HEK293 (cell line): ENCODE results near the gene LHX4.

ENCODE experiments used
- FEZF1 ChIP-seq: fragments of 450-650 bp; formaldehyde crosslinking; IDR thresholded peaks from 2 replicates; pipeline ENCODE4 v1.5.1; 2016; ENCODE audit warnings: missing biosample characterization, missing genetic modification characterization
- OVOL3 ChIP-seq: fragments of 450-650 bp; formaldehyde crosslinking; IDR thresholded peaks from 2 replicates; pipeline ENCODE4 v1.5.1; 2016; ENCODE audit warnings: missing biosample characterization, missing genetic modification characterization
- PRDM1 ChIP-seq: fragments of 450-650 bp; formaldehyde crosslinking; IDR thresholded peaks from 2 replicates; pipeline ENCODE4; 2016; ENCODE audit warnings: missing biosample characterization, missing genetic modification characterization
- ZBTB1 ChIP-seq: fragments of 450-650 bp; formaldehyde crosslinking; IDR thresholded peaks from 2 replicates; pipeline ENCODE4 v1.5.1; 2016; ENCODE audit warnings: missing biosample characterization, missing genetic modification characterization
- ZBTB20 ChIP-seq: fragments of 450-650 bp; formaldehyde crosslinking; IDR thresholded peaks from 2 replicates; pipeline ENCODE4 v1.5.1; 2016; ENCODE audit warnings: missing biosample characterization, missing genetic modification characterization
- ZBTB26 ChIP-seq: fragments of 450-650 bp; formaldehyde crosslinking; optimal IDR thresholded peaks from 2 replicates; pipeline ENCODE3; 2016; ENCODE audit warnings: missing biosample characterization, mild to moderate bottlenecking, missing genetic modification characterization
- ZBTB44 ChIP-seq: fragments of 450-650 bp; IDR thresholded peaks from 2 replicates; pipeline ENCODE4 v1.5.1; 2018; ENCODE audit warnings: missing biosample characterization, mild to moderate bottlenecking, missing genetic modification characterization
- ZNF121 ChIP-seq: fragments of 450-650 bp; formaldehyde crosslinking; IDR thresholded peaks from 2 replicates; pipeline ENCODE4 v1.5.1; 2016; ENCODE audit warnings: missing biosample characterization, missing genetic modification characterization
- ZNF138 ChIP-seq: fragments of 450-650 bp; formaldehyde crosslinking; IDR thresholded peaks from 2 replicates; pipeline ENCODE4 v1.5.1; 2016; ENCODE audit warnings: missing biosample characterization, missing genetic modification characterization, borderline replicate concordance
- ZNF184 ChIP-seq: fragments of 450-650 bp; IDR thresholded peaks from 2 replicates; pipeline ENCODE4 v1.5.1; 2018; ENCODE audit warnings: missing biosample characterization, mild to moderate bottlenecking, missing genetic modification characterization
- ZNF19 ChIP-seq: fragments of 450-650 bp; formaldehyde crosslinking; IDR thresholded peaks from 2 replicates; pipeline ENCODE4; 2016; ENCODE audit warnings: missing biosample characterization, missing genetic modification characterization, low read depth
- ZNF223 ChIP-seq: fragments of 450-650 bp; formaldehyde crosslinking; IDR thresholded peaks from 2 replicates; pipeline ENCODE4 v1.5.1; 2016; ENCODE audit warnings: missing biosample characterization, missing genetic modification characterization
- ZNF248 ChIP-seq: fragments of 450-650 bp; formaldehyde crosslinking; IDR thresholded peaks from 2 replicates; pipeline ENCODE4 v1.5.1; 2017; ENCODE audit warnings: missing biosample characterization, missing genetic modification characterization
- ZNF292 ChIP-seq: fragments of 450-650 bp; formaldehyde crosslinking; IDR thresholded peaks from 2 replicates; pipeline ENCODE4 v1.5.1; 2016; ENCODE audit warnings: low read depth, missing biosample characterization, missing genetic modification characterization, borderline replicate concordance
- ZNF302 ChIP-seq: fragments of 450-650 bp; formaldehyde crosslinking; IDR thresholded peaks from 2 replicates; pipeline ENCODE4 v1.5.1; 2016; ENCODE audit warnings: missing biosample characterization, missing genetic modification characterization, low read depth
- ZNF362 ChIP-seq: fragments of 450-650 bp; formaldehyde crosslinking; IDR thresholded peaks from 2 replicates; pipeline ENCODE4 v1.5.1; 2016; ENCODE audit warnings: missing biosample characterization, missing genetic modification characterization
- ZNF394 ChIP-seq: fragments of 450-650 bp; formaldehyde crosslinking; IDR thresholded peaks from 2 replicates; pipeline ENCODE4 v1.5.1; 2016; ENCODE audit warnings: missing biosample characterization, missing genetic modification characterization, mild to moderate bottlenecking, moderate library complexity, borderline replicate concordance
- ZNF404 ChIP-seq: fragments of 450-650 bp; formaldehyde crosslinking; IDR thresholded peaks from 2 replicates; pipeline ENCODE4 v1.5.1; 2017; ENCODE audit warnings: missing biosample characterization, missing genetic modification characterization
- ZNF423 ChIP-seq: fragments of 450-650 bp; formaldehyde crosslinking; IDR thresholded peaks from 2 replicates; pipeline ENCODE4 v1.5.1; 2016; ENCODE audit warnings: missing biosample characterization, missing genetic modification characterization
- ZNF501 ChIP-seq: fragments of 450-650 bp; formaldehyde crosslinking; IDR thresholded peaks from 2 replicates; pipeline ENCODE4 v1.5.1; 2016; ENCODE audit warnings: missing biosample characterization, missing genetic modification characterization
- ZNF521 ChIP-seq: fragments of 450-650 bp; formaldehyde crosslinking; IDR thresholded peaks from 2 replicates; pipeline ENCODE4 v1.5.1; 2017; ENCODE audit warnings: missing biosample characterization, mild to moderate bottlenecking, missing genetic modification characterization
- ZNF549 ChIP-seq: fragments of 450-650 bp; IDR thresholded peaks from 2 replicates; pipeline ENCODE4 v1.5.1; 2018; ENCODE audit warnings: missing biosample characterization, missing genetic modification characterization, mild to moderate bottlenecking, inconsistent platforms, moderate library complexity
- ZNF555 ChIP-seq: fragments of 450-650 bp; formaldehyde crosslinking; conservative IDR thresholded peaks from 2 replicates; pipeline ENCODE4 v1.5.1; 2017; ENCODE audit warnings: missing biosample characterization, mild to moderate bottlenecking, missing genetic modification characterization, inconsistent platforms
- ZNF670 ChIP-seq: fragments of 450-650 bp; formaldehyde crosslinking; IDR thresholded peaks from 2 replicates; pipeline ENCODE4 v1.5.1; 2016; ENCODE audit warnings: missing biosample characterization, missing genetic modification characterization, low read depth
- ZNF76 ChIP-seq: fragments of 450-650 bp; formaldehyde crosslinking; IDR thresholded peaks from 2 replicates; pipeline ENCODE4; 2016; ENCODE audit warnings: low read depth, missing biosample characterization, missing genetic modification characterization, borderline replicate concordance
- ZSCAN16 ChIP-seq: fragments of 450-650 bp; formaldehyde crosslinking; IDR thresholded peaks from 2 replicates; pipeline ENCODE4 v1.5.1; 2016; ENCODE audit warnings: missing biosample characterization, missing genetic modification characterization
- ZSCAN23 ChIP-seq: fragments of 450-650 bp; formaldehyde crosslinking; IDR thresholded peaks from 2 replicates; pipeline ENCODE4 v1.5.1; 2016; ENCODE audit warnings: missing biosample characterization, missing genetic modification characterization
- TF ChIP-seq, protein P1 (sequence below): fragments of 450-650 bp; formaldehyde crosslinking; conservative IDR thresholded peaks from 2 replicates; pipeline ENCODE4 v1.5.1; 2016; ENCODE audit warnings: low read depth, missing biosample characterization, missing genetic modification characterization
- TF ChIP-seq, protein P2 (sequence below): fragments of 450-650 bp; formaldehyde crosslinking; IDR thresholded peaks from 2 replicates; pipeline ENCODE4; 2016; ENCODE audit warnings: missing biosample characterization, missing genetic modification characterization

Gene LHX4

DNA sequence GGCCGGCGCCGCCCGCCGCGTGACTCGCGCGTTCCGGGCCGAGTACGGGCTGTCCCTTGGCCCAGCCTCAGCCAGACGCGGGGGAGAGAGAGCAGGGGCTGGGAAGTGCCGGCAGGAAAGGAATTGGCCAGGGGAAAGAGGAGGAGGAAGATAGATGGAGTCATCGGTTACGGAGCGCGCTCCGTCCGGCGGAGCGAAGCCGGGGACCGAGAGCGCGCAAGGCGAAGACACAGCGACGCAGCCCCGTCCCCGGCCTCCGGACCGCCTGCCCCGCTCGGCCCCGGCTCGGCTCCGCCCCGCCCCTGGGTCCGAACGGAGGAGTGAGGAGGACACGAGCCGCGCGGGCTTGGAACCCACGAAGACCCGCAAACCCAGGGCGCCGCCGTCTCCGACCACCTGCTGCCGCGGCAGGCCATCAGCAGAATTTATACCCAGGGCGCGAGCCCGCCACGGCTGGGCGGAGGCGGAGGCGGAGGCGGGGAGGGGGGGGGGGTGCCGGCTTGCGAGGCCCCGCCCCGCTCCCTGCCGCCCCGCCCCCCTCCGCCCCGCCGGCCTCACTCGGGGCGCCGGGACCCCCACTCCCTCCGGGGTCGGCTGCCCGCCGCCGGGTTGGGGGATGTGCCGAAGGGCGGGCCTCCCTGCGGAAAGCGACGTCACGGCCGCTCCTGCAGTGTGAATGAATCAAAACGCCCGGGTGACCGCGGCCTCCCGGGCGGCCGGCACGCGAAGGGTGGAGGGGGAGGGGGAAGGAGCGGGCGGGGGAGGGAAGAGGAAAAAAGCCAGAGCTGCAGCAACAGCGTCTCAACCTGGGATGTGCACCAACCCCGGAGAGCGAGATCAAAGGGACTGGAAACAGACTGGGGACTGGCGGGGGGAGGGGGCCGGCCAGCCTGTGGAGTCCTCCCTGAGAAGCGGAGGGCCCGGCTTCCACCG lies at the start of gene LHX4 (continued):
- TF ChIP-seq, protein P1, sequence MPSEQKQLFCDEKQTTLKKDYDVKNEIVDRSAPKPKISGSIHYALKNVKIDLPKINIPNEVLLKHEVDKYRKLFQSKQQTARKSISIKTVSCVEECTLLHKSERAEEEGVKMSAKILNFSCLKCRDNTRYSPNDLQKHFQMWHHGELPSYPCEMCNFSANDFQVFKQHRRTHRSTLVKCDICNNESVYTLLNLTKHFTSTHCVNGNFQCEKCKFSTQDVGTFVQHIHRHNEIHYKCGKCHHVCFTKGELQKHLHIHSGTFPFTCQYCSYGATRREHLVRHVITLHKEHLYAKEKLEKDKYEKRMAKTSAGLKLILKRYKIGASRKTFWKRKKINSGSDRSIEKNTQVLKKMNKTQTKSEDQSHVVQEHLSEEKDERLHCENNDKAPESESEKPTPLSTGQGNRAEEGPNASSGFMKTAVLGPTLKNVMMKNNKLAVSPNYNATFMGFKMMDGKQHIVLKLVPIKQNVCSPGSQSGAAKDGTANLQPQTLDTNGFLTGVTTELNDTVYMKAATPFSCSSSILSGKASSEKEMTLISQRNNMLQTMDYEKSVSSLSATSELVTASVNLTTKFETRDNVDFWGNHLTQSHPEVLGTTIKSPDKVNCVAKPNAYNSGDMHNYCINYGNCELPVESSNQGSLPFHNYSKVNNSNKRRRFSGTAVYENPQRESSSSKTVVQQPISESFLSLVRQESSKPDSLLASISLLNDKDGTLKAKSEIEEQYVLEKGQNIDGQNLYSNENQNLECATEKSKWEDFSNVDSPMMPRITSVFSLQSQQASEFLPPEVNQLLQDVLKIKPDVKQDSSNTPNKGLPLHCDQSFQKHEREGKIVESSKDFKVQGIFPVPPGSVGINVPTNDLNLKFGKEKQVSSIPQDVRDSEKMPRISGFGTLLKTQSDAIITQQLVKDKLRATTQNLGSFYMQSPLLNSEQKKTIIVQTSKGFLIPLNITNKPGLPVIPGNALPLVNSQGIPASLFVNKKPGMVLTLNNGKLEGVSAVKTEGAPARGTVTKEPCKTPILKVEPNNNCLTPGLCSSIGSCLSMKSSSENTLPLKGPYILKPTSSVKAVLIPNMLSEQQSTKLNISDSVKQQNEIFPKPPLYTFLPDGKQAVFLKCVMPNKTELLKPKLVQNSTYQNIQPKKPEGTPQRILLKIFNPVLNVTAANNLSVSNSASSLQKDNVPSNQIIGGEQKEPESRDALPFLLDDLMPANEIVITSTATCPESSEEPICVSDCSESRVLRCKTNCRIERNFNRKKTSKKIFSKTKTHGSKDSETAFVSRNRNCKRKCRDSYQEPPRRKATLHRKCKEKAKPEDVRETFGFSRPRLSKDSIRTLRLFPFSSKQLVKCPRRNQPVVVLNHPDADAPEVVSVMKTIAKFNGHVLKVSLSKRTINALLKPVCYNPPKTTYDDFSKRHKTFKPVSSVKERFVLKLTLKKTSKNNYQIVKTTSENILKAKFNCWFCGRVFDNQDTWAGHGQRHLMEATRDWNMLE (tag by site-specific recombination), result no peak
- TF ChIP-seq ZSCAN16, result 0 out of 2 replicates have a peak, but pooled peaks have one; percentile 40
- no peak for TF ChIP-seq ZNF184
- TF ChIP-seq ZNF292 (tag by site-specific recombination), result no peak
- TF ChIP-seq ZNF549 (tag by site-specific recombination), result no peak
- TF ChIP-seq ZNF76, result no peak
- TF ChIP-seq ZNF19 (tag by site-specific recombination), result no peak
- TF ChIP-seq ZBTB20 (tag by site-specific recombination), result peak; percentile 58; the same call in 1 of the 2 replicates
- TF ChIP-seq, protein P2, sequence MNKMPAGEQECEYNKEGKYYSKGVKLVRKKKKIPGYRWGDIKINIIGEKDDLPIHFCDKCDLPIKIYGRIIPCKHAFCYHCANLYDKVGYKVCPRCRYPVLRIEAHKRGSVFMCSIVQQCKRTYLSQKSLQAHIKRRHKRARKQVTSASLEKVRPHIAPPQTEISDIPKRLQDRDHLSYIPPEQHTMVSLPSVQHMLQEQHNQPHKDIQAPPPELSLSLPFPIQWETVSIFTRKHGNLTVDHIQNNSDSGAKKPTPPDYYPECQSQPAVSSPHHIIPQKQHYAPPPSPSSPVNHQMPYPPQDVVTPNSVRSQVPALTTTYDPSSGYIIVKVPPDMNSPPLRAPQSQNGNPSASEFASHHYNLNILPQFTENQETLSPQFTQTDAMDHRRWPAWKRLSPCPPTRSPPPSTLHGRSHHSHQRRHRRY (tag by site-specific recombination), result no peak
- TF ChIP-seq ZNF223, result no peak
- no peak for TF ChIP-seq ZNF121 (tag by site-specific recombination)
- TF ChIP-seq ZBTB1 (tag by site-specific recombination), result no peak
- TF ChIP-seq ZNF670, result no peak
- TF ChIP-seq ZNF555 (tag by site-specific recombination), result no peak
- peak; percentile 26 for TF ChIP-seq FEZF1 (tag by site-specific recombination)
- peak; percentile 42; the same call in 1 of the 2 replicates for TF ChIP-seq ZBTB44
- no peak for TF ChIP-seq PRDM1 (tag by site-specific recombination)
- TF ChIP-seq ZNF423 (tag by site-specific recombination), result peak; percentile 41; the same call in 1 of the 2 replicates
- TF ChIP-seq ZNF404 (tag by site-specific recombination), result no peak
- no peak for TF ChIP-seq ZNF138 (tag by site-specific recombination)
- no peak for TF ChIP-seq ZNF248 (tag by site-specific recombination)
- TF ChIP-seq ZNF362 (tag by site-specific recombination), result no peak
- no peak for TF ChIP-seq OVOL3
- TF ChIP-seq ZNF302 (tag by site-specific recombination), result no peak
- no peak for TF ChIP-seq ZNF394 (tag by site-specific recombination)
- TF ChIP-seq ZNF521 (tag by site-specific recombination), result no peak
- TF ChIP-seq ZSCAN23 (tag by site-specific recombination), result no peak
- peak; percentile 68; the same call in 1 of the 2 replicates for TF ChIP-seq ZNF501 (tag by site-specific recombination)
- peak; percentile 98 for TF ChIP-seq ZBTB26 (tag by site-specific recombination)
